Activated T-cell treated with anti-CD3 and anti-CD28 coated beads, Interleukin-2, amount 50 U/mL, for 1 hour (primary cell): Measurements from ENCODE around the gene CLSTN2.

ENCODE experiments used
- DNase-seq: peaks from one replicate; pipeline ENCODE4 v3.0.0-alpha.2; 2020

Gene CLSTN2

DNA sequence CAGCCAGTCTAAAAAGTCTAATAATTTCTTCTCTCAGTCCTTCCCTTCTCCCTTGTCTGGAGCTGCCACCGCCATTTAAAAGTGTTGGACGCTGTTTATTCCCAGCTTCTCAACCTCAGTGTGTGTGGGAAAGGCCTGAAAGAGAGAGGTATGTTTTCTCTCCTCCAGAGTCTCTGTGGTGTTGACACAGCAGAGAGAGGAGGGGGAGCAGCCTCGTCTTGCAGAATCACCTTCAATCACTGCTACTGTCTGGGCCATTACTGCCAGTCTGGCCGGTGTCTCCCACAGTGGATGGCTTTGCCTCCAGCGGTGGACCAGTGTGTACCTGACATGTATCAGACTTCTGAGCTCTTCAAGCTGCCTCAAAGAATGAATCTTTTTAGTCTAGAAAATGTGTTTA is 641.5 kb downstream of the CLSTN2 start:
- DNase-seq: no peak

DNA sequence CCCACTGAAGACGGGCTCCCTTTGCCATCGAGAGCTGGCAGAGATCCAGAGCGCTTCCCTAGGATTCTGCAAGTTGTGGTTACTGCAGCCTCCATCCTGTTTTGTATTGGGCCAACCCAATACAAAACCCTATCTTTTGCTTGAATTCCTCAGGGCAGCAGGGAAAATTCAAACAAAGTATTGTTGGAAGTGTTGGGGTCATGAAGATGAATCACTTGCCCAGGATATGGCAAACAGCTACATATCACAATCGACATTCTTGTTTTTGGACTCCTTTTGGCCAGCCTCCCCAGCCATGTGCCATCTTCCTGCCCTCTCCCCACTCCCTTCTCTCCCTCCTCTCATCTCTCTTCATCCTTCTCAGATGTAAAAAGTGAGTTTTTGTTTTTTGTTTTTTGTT is 642.9 kb downstream of the CLSTN2 start:
- no peak for DNase-seq

GRCh38 chr3:140579260-140579659 is 644.3 kb downstream of the CLSTN2 start:
- no peak for DNase-seq

DNA sequence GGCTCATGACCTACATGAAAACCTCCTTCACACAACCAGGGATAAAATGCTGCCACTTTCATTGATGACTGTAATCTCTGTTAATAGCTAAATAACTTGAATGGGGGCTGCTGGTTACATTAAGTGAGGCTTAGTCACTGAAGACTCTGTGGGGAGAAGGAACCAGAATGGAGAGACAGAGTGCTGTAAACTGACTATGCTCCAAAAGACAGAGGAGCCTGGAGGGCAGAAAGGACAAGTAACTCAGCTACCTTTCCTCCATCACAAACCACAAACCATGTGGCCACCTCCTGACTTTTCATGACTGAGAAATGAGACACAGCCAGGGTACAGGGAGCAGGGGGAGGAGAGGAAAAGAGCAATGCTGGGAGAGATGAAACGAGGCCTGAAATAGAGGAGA is 645.8 kb downstream of the CLSTN2 start:
- DNase-seq: no peak

DNA sequence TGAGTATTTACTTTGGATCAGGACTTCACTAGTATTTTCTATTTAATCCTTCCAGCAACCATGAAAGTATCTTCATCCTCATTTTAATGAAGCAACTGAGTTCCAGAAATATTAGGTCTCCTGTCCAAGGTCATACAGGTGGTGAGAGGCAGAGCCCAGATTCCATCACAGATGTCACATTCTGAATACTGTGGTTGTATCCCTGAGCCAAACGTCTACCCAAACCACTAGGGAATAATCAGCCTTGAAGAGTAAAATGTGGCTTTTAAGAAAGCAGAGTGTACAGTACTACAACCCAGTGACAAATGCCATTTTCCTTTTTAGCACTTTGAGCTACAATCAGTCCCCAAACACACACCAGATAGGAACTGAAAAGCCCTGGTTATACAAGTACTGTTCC is 649.6 kb downstream of the CLSTN2 start:
- no peak for DNase-seq

GRCh38 chr3:140585828-140586227 is 650.8 kb downstream of the CLSTN2 start:
- DNase-seq: no peak

GRCh38 chr3:140586311-140586710 is 651.3 kb downstream of the CLSTN2 start:
- no peak for DNase-seq

DNA sequence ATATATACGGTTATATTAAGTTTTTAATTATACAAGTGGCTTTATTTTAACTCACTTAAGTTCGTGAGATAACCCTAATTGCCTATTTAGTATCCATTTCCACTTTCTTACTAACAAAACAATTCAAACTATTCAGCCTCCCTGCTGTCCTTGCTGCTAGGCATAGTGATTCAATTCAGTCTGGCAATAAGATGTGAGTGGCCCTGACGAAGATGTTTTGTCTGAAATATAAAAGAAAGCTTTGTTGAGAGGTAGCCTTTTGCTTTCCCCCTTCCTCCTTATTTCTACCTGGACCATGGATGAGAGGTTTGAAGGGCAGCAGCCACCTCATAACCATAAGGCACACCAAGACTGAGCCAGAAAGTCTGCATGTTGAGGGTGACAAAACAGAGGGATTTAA is 653.6 kb downstream of the CLSTN2 start:
- no peak for DNase-seq

GRCh38 chr3:140593766-140594165 is 658.8 kb downstream of the CLSTN2 start:
- DNase-seq: no peak

DNA sequence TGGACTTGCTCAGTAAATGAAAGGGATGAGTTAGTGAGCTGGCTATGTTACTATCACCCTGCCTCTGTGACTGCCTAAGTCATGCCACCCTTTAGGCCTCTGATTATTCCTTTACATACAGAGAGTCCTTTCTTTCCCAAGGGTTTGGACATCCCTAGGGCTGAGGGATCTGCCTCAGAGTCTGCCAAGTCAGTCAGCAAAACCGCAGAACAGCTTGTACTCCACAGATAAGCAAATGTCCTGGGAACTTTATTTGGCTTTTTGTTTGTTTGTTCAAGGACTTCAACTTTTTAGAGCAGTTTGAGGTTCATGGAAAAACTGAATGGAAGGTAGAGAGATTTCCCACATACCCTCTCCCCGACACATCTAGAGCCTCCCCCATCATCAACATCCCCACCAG is 660.3 kb downstream of the CLSTN2 start:
- DNase-seq: no peak

GRCh38 chr3:140597364-140597763 is 662.4 kb downstream of the CLSTN2 start:
- DNase-seq: no peak

GRCh38 chr3:140597792-140598191 is 662.8 kb downstream of the CLSTN2 start:
- no peak for DNase-seq

DNA sequence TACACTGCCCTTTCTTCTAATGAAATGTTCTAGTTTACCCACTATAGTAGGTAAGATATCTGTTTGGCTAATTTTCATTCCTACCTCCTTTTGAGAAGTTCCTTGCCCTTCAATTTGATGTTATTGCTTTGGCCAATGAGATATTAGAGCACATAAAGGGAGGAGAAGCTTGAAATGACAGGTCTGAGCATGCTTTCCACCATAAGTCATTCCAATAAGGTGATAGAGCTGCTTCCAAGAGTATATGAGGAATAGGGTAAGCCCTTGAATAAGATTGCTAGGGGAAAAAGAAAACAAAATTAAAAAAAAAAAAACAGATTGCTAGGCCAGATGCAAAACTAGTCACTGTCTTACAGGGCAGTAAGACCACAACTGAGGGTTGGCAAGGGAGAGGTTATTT is 664.0 kb downstream of the CLSTN2 start:
- DNase-seq: no peak

DNA sequence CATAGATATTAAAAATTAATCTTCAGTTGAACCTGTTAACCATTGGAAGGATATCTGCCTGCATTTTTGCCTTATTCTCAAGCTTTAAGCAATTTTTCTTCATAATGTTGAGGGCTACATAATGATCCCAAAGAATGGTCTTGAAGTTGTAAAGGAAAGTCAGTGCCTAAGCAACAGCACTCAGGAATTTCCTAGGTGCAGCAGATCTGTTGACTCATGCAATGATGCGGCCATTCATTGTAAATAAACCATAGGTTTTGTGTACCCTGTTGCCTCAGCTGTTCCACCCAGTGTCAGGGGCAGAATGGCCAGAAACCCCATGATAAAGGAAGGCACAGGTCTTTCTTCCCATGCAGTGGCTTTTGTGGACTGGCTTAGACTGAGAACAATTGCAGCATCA is 664.5 kb downstream of the CLSTN2 start:
- no peak for DNase-seq

DNA sequence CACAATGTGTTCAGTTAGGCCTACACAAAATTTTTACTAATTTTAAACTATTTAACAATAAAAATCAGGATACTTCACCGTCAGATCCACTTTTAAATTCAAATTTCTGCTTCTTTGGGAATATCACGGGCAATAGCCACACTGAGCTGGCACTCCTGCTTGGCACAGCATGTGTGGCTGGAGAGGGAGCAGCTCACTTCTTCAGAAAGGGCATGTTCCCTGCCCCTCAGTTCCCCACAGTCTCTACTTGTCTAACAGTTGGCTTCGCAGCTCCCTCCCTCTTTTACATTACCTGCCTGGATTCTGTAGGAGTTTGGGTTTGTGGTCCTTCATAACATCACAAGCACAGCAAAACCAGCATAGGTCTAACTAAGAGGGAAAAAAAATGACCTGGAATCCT is 666.9 kb downstream of the CLSTN2 start:
- DNase-seq: no peak

DNA sequence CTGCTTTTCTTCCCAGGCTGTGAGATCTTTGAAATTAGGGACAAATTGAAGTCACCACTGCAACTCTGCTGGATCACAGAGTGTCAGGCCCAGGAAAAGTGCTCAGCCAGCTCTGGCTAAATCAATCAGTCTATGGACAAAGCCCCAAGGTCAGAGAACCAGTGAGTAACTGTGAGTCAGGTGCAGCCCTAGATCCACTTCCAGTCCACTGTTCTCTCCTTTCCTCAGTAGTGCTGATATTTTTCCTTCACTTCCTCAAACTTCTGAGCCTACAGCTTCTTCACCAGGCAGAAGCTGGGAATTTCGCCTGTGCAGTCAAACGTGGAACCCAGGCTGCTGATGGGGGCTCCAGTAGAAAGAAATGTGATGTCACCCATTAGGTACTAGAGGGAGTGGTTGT is 667.8 kb downstream of the CLSTN2 start:
- DNase-seq: no peak

GRCh38 chr3:140603766-140604165 is 668.8 kb downstream of the CLSTN2 start:
- DNase-seq: no peak

GRCh38 chr3:140610544-140610943 is 675.6 kb downstream of the CLSTN2 start:
- DNase-seq: no peak

DNA sequence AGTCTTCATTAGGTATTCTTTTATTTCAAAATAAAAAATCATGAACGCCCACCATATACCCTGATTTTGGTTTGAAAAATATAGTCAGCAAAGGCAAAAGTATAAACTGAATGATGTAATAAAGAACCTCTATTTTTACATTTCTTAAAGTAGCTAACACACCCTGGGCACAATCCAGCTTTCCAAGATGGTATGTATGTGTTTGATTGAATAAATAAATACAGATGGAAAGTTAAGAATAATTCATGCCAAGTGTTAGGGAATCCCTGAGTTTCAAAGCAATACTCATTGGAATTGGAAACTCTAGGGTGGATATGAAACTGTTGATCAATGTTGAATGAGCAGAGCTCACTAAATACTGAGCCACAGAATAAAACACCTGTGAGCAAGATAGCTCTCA is 679.0 kb downstream of the CLSTN2 start:
- no peak for DNase-seq

GRCh38 chr3:140617135-140617534 is 682.1 kb downstream of the CLSTN2 start:
- no peak for DNase-seq

GRCh38 chr3:140626856-140627255 is 691.9 kb downstream of the CLSTN2 start:
- no peak for DNase-seq
